GM19025 (cell line): ENCODE results near the gene RAI1.

Experiments used
- ATAC-seq: cut with Tn5 transposase; IDR thresholded peaks from one replicate; pipeline ENCODE4 v1.9.1; 2021; ENCODE audit warnings: mild to moderate bottlenecking, low read depth, moderate library complexity; ENCODE audit not compliant: unreplicated experiment

RAI1 gene

GRCh38 chr17:17822189-17822588 is 140.9 kb downstream of the RAI1 start:
- no peak for ATAC-seq

- ATAC-seq, result no peak
Observed at GRCh38 chr17:17822616-17823015, 141.4 kb downstream of the RAI1 start.

GRCh38 chr17:17823433-17824118 is 142.3 kb downstream of the RAI1 start:
- ATAC-seq, result peak; percentile 83

GRCh38 chr17:17824119-17824782 is 143.0 kb downstream of the RAI1 start:
- ATAC-seq, result no peak

GRCh38 chr17:17824783-17825614 is 143.7 kb downstream of the RAI1 start:
- ATAC-seq, result no peak

GRCh38 chr17:17826342-17826713 is 145.1 kb downstream of the RAI1 start:
- no peak for ATAC-seq

- ATAC-seq, result no peak
Observed at GRCh38 chr17:17826942-17827785, 145.9 kb downstream of the RAI1 start.

GRCh38 chr17:17827826-17828621 is 146.8 kb downstream of the RAI1 start:
- ATAC-seq, result no peak

GRCh38 chr17:17830269-17830567 is 149.0 kb downstream of the RAI1 start:
- no peak for ATAC-seq

GRCh38 chr17:17830740-17831207 is 149.5 kb downstream of the RAI1 start:
- ATAC-seq, result no peak

- no peak for ATAC-seq
Observed at GRCh38 chr17:17831208-17832031, 150.2 kb downstream of the RAI1 start.

- no peak for ATAC-seq
Observed at GRCh38 chr17:17832032-17832363, 150.7 kb downstream of the RAI1 start.

- no peak for ATAC-seq
Observed at GRCh38 chr17:17833658-17834357, 152.6 kb downstream of the RAI1 start.

GRCh38 chr17:17834974-17835373 is 153.7 kb downstream of the RAI1 start:
- ATAC-seq, result no peak

- ATAC-seq, result no peak
Observed at GRCh38 chr17:17835415-17836249, 154.4 kb downstream of the RAI1 start.

GRCh38 chr17:17836250-17836817 is 155.1 kb downstream of the RAI1 start:
- ATAC-seq, result peak; percentile 60

GRCh38 chr17:17836818-17837379 is 155.6 kb downstream of the RAI1 start, which contains the start of gene SREBF1:
SREBF1 (minus strand) TSS chr17:17836986; CDS start chr17:17836817, 169 bp downstream.
- peak; percentile 23 for ATAC-seq
